CD4-positive, CD25-positive, alpha-beta regulatory T cell (primary cell): Measurements from ENCODE around the gene HERC4. TPM values are rescaled to one million over a fixed set of nuclear protein-coding genes. Genes with fewer than 3 reads are reported as not detected.

ENCODE experiments used
- ATAC-seq, 2 donors: fragments of 150-1000 bp; cut with Tn5 transposase; one replicate each; pipeline ENCODE4 v1.10.0; 2021; ENCODE audit warnings: low read depth in 2 of 2, moderate number of reproducible peaks in 2 of 2, moderate library complexity in 1 of 2
- DNase-seq, 3 donors: peaks; one replicate each; pipeline versions ENCODE4 v3.0.0 to v3.0.0-alpha.2; 2012 to 2022; ENCODE audit warnings: mixed read lengths in 1 of 3
- H3K27ac ChIP-seq: one replicate; pipeline ENCODE4 v1.7.0; 2013; ENCODE audit warnings: mild to moderate bottlenecking, low read length; ENCODE audit not compliant: insufficient read depth, poor library complexity, severe bottlenecking
- H3K27me3 ChIP-seq: one replicate; pipeline ENCODE4 v1.7.0; 2013; ENCODE audit warnings: low read length; ENCODE audit not compliant: control insufficient read depth, insufficient read depth
- H3K36me3 ChIP-seq: one replicate; pipeline ENCODE4 v1.7.0; 2013; ENCODE audit warnings: mild to moderate bottlenecking, low read length, moderate library complexity; ENCODE audit not compliant: control insufficient read depth, insufficient read depth
- H3K4me1 ChIP-seq: 2 replicates; pipeline ENCODE4 v1.7.0; 2013; ENCODE audit warnings: mild to moderate bottlenecking, low read length; ENCODE audit not compliant: insufficient read depth, control insufficient read depth, poor library complexity, severe bottlenecking
- H3K4me3 ChIP-seq: one replicate; pipeline ENCODE4 v1.7.0; 2013; ENCODE audit warnings: low read depth, mild to moderate bottlenecking, low read length, moderate library complexity
- H3K9me3 ChIP-seq, 2 experiments: 1 replicate in 1 of 2; 2 replicates in 1 of 2; pipeline ENCODE4 v1.7.0; 2013; ENCODE audit warnings: low read length in 2 of 2, mild to moderate bottlenecking in 1 of 2, moderate library complexity in 1 of 2; ENCODE audit not compliant: control insufficient read depth in 2 of 2
- H3K27ac Mint-ChIP-seq, 3 donors: one replicate each; pipeline ENCODE4 v1.8.0; 2020 to 2022; ENCODE audit warnings: mild to moderate bottlenecking in 3 of 3, mixed read lengths in 3 of 3, moderate library complexity in 2 of 3
- H3K27me3 Mint-ChIP-seq: one replicate; pipeline ENCODE4 v1.8.0; 2022; ENCODE audit warnings: mild to moderate bottlenecking, mixed read lengths
- H3K36me3 Mint-ChIP-seq: one replicate; pipeline ENCODE4 v1.8.0; 2020; ENCODE audit warnings: mixed read lengths
- H3K4me1 Mint-ChIP-seq, 4 donors: one replicate each; pipeline ENCODE4 v1.8.0; 2020 to 2022; ENCODE audit warnings: mixed read lengths in 4 of 4, mild to moderate bottlenecking in 1 of 4
- H3K4me3 Mint-ChIP-seq, 4 donors: one replicate each; pipeline ENCODE4 v1.8.0; 2020 to 2022; ENCODE audit warnings: mild to moderate bottlenecking in 4 of 4, mixed read lengths in 4 of 4, moderate library complexity in 3 of 4
- H3K9me3 Mint-ChIP-seq, 7 donors: one replicate each; pipeline ENCODE4 v1.8.0; 2020 to 2022; ENCODE audit warnings: mixed read lengths in 7 of 7, mild to moderate bottlenecking in 3 of 7, moderate library complexity in 2 of 7
- polyA plus RNA-seq, 4 donors: library from polyadenylated mRNA; unstranded; fragments of 300-500 nt; fragmentation: Illumina TruSeq; gene quantifications; one replicate each; pipeline ENCODE4 v1.2.3, GENCODE V29; 2021
- total RNA-seq: library from RNA; stranded (reverse); gene quantifications from one replicate; pipeline ENCODE4 v1.2.3, GENCODE V29; 2022

The HERC4 gene
- total and polyA plus RNA-seq, 5 donors from 2014 or later, result 21.6 to 69.2 (median 24.5) TPM

- ATAC-seq (no peak), DNase-seq (no peak)
- H3K4me1 Mint-ChIP-seq, result peaks cover 0 to 6% (median 0%) of the 10 kb centered on the region in 4 donors
These were observed 34.9 kb upstream of the HERC4 start for GRCh38 chr10:68110027-68110426.

GRCh38 chr10:68109331-68109730, 34.2 kb upstream of the HERC4 start, which contains the start of gene MYPN:
MYPN (plus strand) TSS chr10:68109488; CDS start chr10:68121439, 11,951 bp downstream.
- Mint-ChIP-seq H3K9me3 (peaks cover 0 to 1% (median 0%) of the 10 kb centered on the region in 7 donors), H3K27me3 (peaks cover 50% of the 10 kb centered on the region), H3K27ac (no peak within 1 kb of the TSS), H3K36me3 (no peaks in the 10 kb centered on the region), H3K4me3 (no peak within 1 kb of the TSS), H3K4me1 (peaks cover 0 to 6% (median 0%) of the 10 kb centered on the region in 4 donors)
- ATAC-seq (no peak), DNase-seq (no peak)
- no peaks in the 10 kb centered on the region for H3K36me3 ChIP-seq
- no peaks in the 10 kb centered on the region for H3K9me3 ChIP-seq
- no peaks in the 10 kb centered on the region for H3K27me3 ChIP-seq
- no peak within 1 kb of the TSS for H3K4me3 ChIP-seq
- H3K4me1 ChIP-seq, result no peaks in the 10 kb centered on the region
- H3K27ac ChIP-seq, result no peak within 1 kb of the TSS

More at GRCh38 chr10:68110027-68110426, 34.9 kb upstream of the HERC4 start:
- Mint-ChIP-seq H3K9me3 (peaks cover 0 to 1% (median 0%) of the 10 kb centered on the region in 7 donors), H3K4me3 (no peak overlapping the region), H3K36me3 (no peaks in the 10 kb centered on the region), H3K27me3 (peaks cover 48% of the 10 kb centered on the region), H3K27ac (no peak overlapping the region)
- Histone ChIP-seq H3K4me3 (no peak overlapping the region), H3K36me3 (no peaks in the 10 kb centered on the region), H3K9me3 (no peaks in the 10 kb centered on the region), H3K27me3 (no peaks in the 10 kb centered on the region), H3K4me1 (no peaks in the 10 kb centered on the region), H3K27ac (no peak overlapping the region)

GRCh38 chr10:68108653-68109052, 33.6 kb upstream of the HERC4 start:
- no peak overlapping the region for H3K27ac Mint-ChIP-seq
- peaks cover 54% of the 10 kb centered on the region for H3K27me3 Mint-ChIP-seq
- H3K4me3 Mint-ChIP-seq, result no peak overlapping the region
- ATAC-seq (no peak), DNase-seq (no peak)
- H3K4me1 Mint-ChIP-seq, result peaks cover 0 to 6% (median 0%) of the 10 kb centered on the region in 4 donors
- H3K27ac ChIP-seq, result no peak overlapping the region
- H3K36me3 ChIP-seq, result no peaks in the 10 kb centered on the region
- H3K27me3 ChIP-seq, result peaks cover 3% of the 10 kb centered on the region
- H3K36me3 Mint-ChIP-seq, result no peaks in the 10 kb centered on the region
- H3K4me1 ChIP-seq, result no peaks in the 10 kb centered on the region
- H3K9me3 ChIP-seq, result no peaks in the 10 kb centered on the region
- H3K4me3 ChIP-seq, result no peak overlapping the region
- peaks cover 0 to 1% (median 0%) of the 10 kb centered on the region in 7 donors for H3K9me3 Mint-ChIP-seq

- H3K36me3 ChIP-seq, result no peaks in the 10 kb centered on the region
- Mint-ChIP-seq H3K4me3 (no peak overlapping the region), H3K27ac (no peak overlapping the region), H3K4me1 (peaks cover 0 to 6% (median 0%) of the 10 kb centered on the region in 4 donors), H3K9me3 (peaks cover 0 to 1% (median 0%) of the 10 kb centered on the region in 7 donors), H3K36me3 (no peaks in the 10 kb centered on the region), H3K27me3 (peaks cover 50% of the 10 kb centered on the region)
- no peak overlapping the region for H3K4me3 ChIP-seq
- H3K9me3 ChIP-seq, result no peaks in the 10 kb centered on the region
- peaks cover 3% of the 10 kb centered on the region for H3K27me3 ChIP-seq
- H3K4me1 ChIP-seq, result no peaks in the 10 kb centered on the region
- no peak overlapping the region for H3K27ac ChIP-seq
- no peak for DNase-seq
- no peak for ATAC-seq
These were observed 33.0 kb upstream of the HERC4 start for GRCh38 chr10:68108051-68108450.

- Histone ChIP-seq H3K27ac (no peak overlapping the region), H3K4me1 (no peaks in the 10 kb centered on the region), H3K4me3 (no peak overlapping the region), H3K9me3 (no peaks in the 10 kb centered on the region), H3K36me3 (no peaks in the 10 kb centered on the region), H3K27me3 (peaks cover 3% of the 10 kb centered on the region)
- Mint-ChIP-seq H3K27ac (no peak overlapping the region), H3K9me3 (peaks cover 0 to 1% (median 0%) of the 10 kb centered on the region in 7 donors), H3K4me1 (peaks cover 0 to 6% (median 0%) of the 10 kb centered on the region in 4 donors), H3K36me3 (no peaks in the 10 kb centered on the region), H3K27me3 (peaks cover 46% of the 10 kb centered on the region), H3K4me3 (no peak overlapping the region)
- DNase-seq (no peak), ATAC-seq (no peak)
These were observed 32.6 kb upstream of the HERC4 start for GRCh38 chr10:68107651-68108050.

GRCh38 chr10:68106656-68107055, 31.6 kb upstream of the HERC4 start:
- Histone ChIP-seq H3K9me3 (no peaks in the 10 kb centered on the region), H3K27me3 (peaks cover 3% of the 10 kb centered on the region), H3K27ac (no peak overlapping the region), H3K4me3 (no peak overlapping the region), H3K36me3 (no peaks in the 10 kb centered on the region), H3K4me1 (no peaks in the 10 kb centered on the region)
- no peak overlapping the region for H3K27ac Mint-ChIP-seq
- no peaks in the 10 kb centered on the region for H3K36me3 Mint-ChIP-seq
- no peak overlapping the region for H3K4me3 Mint-ChIP-seq
- DNase-seq, result no peak
- ATAC-seq, result no peak
- peaks cover 39% of the 10 kb centered on the region for H3K27me3 Mint-ChIP-seq
- H3K4me1 Mint-ChIP-seq, result peaks cover 0 to 6% (median 0%) of the 10 kb centered on the region in 4 donors
- H3K9me3 Mint-ChIP-seq, result peaks cover 0 to 1% (median 0%) of the 10 kb centered on the region in 7 donors

- Histone ChIP-seq H3K9me3 (no peaks in the 10 kb centered on the region), H3K4me3 (no peak overlapping the region), H3K4me1 (no peaks in the 10 kb centered on the region), H3K27ac (no peak overlapping the region), H3K27me3 (peaks cover 6% of the 10 kb centered on the region), H3K36me3 (no peaks in the 10 kb centered on the region)
- no peak for DNase-seq
- ATAC-seq, result no peak
- peaks cover 0 to 1% (median 0%) of the 10 kb centered on the region in 7 donors for H3K9me3 Mint-ChIP-seq
- no peaks in the 10 kb centered on the region for H3K36me3 Mint-ChIP-seq
- peaks cover 43% of the 10 kb centered on the region for H3K27me3 Mint-ChIP-seq
- H3K4me3 Mint-ChIP-seq, result no peak overlapping the region
- H3K27ac Mint-ChIP-seq, result no peak overlapping the region
- H3K4me1 Mint-ChIP-seq, result peaks cover 0 to 6% (median 0%) of the 10 kb centered on the region in 4 donors
These were observed 30.7 kb upstream of the HERC4 start for GRCh38 chr10:68105820-68106219.

GRCh38 chr10:68103901-68104300, 28.8 kb upstream of the HERC4 start:
- Mint-ChIP-seq H3K27ac (no peak overlapping the region), H3K27me3 (peaks cover 33% of the 10 kb centered on the region), H3K4me3 (no peak overlapping the region), H3K4me1 (peaks cover 0 to 6% (median 0%) of the 10 kb centered on the region in 4 donors), H3K9me3 (peaks cover 0 to 1% (median 0%) of the 10 kb centered on the region in 7 donors), H3K36me3 (no peaks in the 10 kb centered on the region)
- H3K36me3 ChIP-seq, result no peaks in the 10 kb centered on the region
- DNase-seq, result no peak
- no peak for ATAC-seq
- no peaks in the 10 kb centered on the region for H3K4me1 ChIP-seq
- no peak overlapping the region for H3K4me3 ChIP-seq
- no peak overlapping the region for H3K27ac ChIP-seq
- H3K27me3 ChIP-seq, result peaks cover 6% of the 10 kb centered on the region
- no peaks in the 10 kb centered on the region for H3K9me3 ChIP-seq
